Thyroid gland (tissue), 4 donors: ENCODE measurements around the gene DMP1. TPM values are rescaled to one million over a fixed set of nuclear protein-coding genes. Genes with fewer than 3 reads are reported as not detected.
"Not testable (repeated sequence)": the region's sequence is repeated elsewhere in the genome, so short reads cannot be mapped to it uniquely, and the experiment has no call there.

Source experiments
- DNase-seq, 2 donors: peaks; one replicate each; pipeline ENCODE4 v3.0.0-alpha.2; 2019
- H3K27ac ChIP-seq, 3 donors: fragments of 200-600 bp; sonication (generic); 1 replicate in 2 of 3; 2 replicates in 1 of 3; pipeline ENCODE4 v1.5.1; 2016 to 2019; ENCODE audit warnings: mild to moderate bottlenecking in 1 of 3, moderate library complexity in 1 of 3
- H3K27me3 ChIP-seq: fragments of 200-600 bp; sonication (generic); one replicate; pipeline ENCODE4 v1.5.1; 2019
- H3K36me3 ChIP-seq, 2 donors: fragments of 200-600 bp; sonication (generic); one replicate each; pipeline ENCODE4 v1.5.1; 2016 to 2019
- H3K4me1 ChIP-seq, 2 donors: fragments of 200-600 bp; sonication (generic); one replicate each; pipeline ENCODE4 v1.5.1; 2017 to 2019
- H3K4me3 ChIP-seq, 3 donors: fragments of 200-600 bp; sonication (generic); replicated peaks in 1 of 3; 1 replicate in 2 of 3; 2 replicates in 1 of 3; pipeline ENCODE4 v1.5.1; 2016; ENCODE audit warnings: mild to moderate bottlenecking in 1 of 3
- H3K9me3 ChIP-seq: fragments of 200-600 bp; sonication (generic); one replicate; pipeline ENCODE4 v1.5.1; 2017
- POLR2A ChIP-seq, 2 donors: fragments of 450-650 bp; IDR thresholded peaks; one replicate each; pipeline ENCODE4 v1.6.1; 2017; ENCODE audit warnings: antibody characterized with exemption in 2 of 2, mild to moderate bottlenecking in 2 of 2, moderate library complexity in 1 of 2
- WGBS, 2 donors: methylation state at CpG; one replicate each; pipeline ENCODE4 v1.1.5; 2017; 5-methylcytosine and 5-hydroxymethylcytosine counted together
- intact Hi-C: fragments of 100-400 bp; cut with DNase I; formaldehyde crosslinking; loops from one replicate; pipeline ENCODE4 v1.15.1; 2023
- total RNA-seq, 4 donors: library from RNA; depleted of rRNA; stranded (reverse); fragments of >200 nt; gene quantifications; one replicate each; pipeline ENCODE4 v1.2.3, GENCODE V29; 2016
- TF ChIP-seq, protein P1 (sequence below), 6 experiments: fragments of 200-600 bp in 3 of 6; fragments of 450-650 bp in 3 of 6; sonication (generic) in 3 of 6; IDR thresholded peaks; one replicate each; pipeline ENCODE4 v1.5.1; 2016 to 2019; ENCODE audit warnings: antibody characterized with exemption in 6 of 6, mild to moderate bottlenecking in 2 of 6, inconsistent platforms in 1 of 6, moderate library complexity in 1 of 6

Gene DMP1
- total RNA-seq, 4 donors from 2014 or later: not detected

DNA sequence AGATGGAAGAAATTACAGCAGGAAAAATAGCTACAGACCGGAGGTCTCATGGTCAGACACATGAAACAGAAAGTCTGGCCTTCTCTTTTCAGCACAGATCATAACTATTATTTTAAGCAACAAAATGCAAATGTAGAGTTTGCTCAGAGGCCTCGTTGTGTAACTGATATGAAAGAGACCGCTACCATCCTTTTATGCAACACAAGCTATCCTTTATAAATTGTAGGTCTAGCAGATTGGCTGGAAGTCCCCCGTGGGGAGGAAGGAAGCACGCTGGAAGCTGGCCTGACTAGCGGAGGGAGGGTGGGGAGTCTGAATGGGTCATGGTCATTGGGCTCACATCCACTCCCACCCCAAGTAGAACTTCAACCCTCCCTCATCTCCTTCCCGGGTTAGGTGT lies 27.7 kb downstream of the DMP1 start:
- Histone ChIP-seq H3K36me3 (no peaks in the 10 kb centered on the region), H3K27ac (no peak overlapping the region), H3K27me3 (no peaks in the 10 kb centered on the region), H3K4me1 (no peaks in the 10 kb centered on the region), H3K9me3 (no peaks in the 10 kb centered on the region), H3K4me3 (no peak overlapping the region)
- TF ChIP-seq POLR2A (IDR thresholded peaks at IDR 0.05): no peak
- TF ChIP-seq, protein P1, sequence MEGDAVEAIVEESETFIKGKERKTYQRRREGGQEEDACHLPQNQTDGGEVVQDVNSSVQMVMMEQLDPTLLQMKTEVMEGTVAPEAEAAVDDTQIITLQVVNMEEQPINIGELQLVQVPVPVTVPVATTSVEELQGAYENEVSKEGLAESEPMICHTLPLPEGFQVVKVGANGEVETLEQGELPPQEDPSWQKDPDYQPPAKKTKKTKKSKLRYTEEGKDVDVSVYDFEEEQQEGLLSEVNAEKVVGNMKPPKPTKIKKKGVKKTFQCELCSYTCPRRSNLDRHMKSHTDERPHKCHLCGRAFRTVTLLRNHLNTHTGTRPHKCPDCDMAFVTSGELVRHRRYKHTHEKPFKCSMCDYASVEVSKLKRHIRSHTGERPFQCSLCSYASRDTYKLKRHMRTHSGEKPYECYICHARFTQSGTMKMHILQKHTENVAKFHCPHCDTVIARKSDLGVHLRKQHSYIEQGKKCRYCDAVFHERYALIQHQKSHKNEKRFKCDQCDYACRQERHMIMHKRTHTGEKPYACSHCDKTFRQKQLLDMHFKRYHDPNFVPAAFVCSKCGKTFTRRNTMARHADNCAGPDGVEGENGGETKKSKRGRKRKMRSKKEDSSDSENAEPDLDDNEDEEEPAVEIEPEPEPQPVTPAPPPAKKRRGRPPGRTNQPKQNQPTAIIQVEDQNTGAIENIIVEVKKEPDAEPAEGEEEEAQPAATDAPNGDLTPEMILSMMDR (IDR thresholded peaks at IDR 0.05): no peak
- 44 to 67% methylated on average over 7 of the region's 7 CpGs for WGBS, 2 donors
- DNase-seq: no peak
- intact Hi-C loops: loop anchor here (10.0 kb wide), 1 partner anchor 537 kb away; no protein-coding TSS in a partner anchor

DNA sequence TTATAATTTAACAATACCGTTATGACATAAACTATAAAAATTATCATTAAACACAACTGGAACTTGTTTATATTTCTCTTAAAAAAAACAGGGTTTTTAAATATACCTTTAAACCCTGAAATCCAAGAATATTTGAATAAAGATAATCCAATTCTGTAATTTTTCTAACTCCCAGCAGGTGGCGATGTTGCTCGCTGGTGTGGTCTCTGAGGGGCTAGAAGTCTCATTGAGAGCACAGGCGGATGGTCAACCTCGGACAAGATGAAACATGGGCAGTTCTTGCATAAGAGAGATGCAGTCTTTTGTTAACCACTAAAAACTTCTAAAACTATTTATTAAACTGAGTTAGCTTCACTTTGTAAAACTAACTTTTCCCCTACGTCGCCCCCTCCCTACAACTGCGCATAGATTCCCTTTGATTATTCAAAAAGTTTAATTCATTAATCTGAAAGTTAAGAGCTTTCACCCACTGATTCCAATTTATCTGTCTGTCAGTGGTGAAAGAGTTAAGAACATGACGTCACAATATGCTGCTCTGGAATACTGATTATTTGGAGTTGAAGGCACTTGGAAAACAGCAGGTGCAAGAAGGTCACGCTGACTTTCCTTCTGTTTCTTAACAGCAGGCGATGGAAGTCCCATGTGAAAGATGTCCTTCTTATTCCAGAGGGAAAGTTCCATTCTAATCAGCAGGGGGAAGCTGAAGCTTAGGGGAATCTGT lies 29.5 kb downstream of the DMP1 start:
- no peak overlapping the region for H3K27ac ChIP-seq
- 44 to 46% methylated on average over 11 of the region's 11 CpGs for WGBS, 2 donors
- DNase-seq: peak; percentile 9 to 26
- H3K27me3 ChIP-seq: no peaks in the 10 kb centered on the region
- no peaks in the 10 kb centered on the region for H3K9me3 ChIP-seq
- no peaks in the 10 kb centered on the region for H3K4me1 ChIP-seq
- H3K4me3 ChIP-seq: no peak overlapping the region
- TF ChIP-seq, protein P1 (IDR thresholded peaks at IDR 0.05): peak; percentile 35 to 82 (median 54)
- TF ChIP-seq POLR2A (IDR thresholded peaks at IDR 0.05): no peak
- intact Hi-C loops: loop anchor here (5.0 to 10.0 kb wide), 2 partner anchors 163 to 535 kb away; no protein-coding TSS in a partner anchor
- H3K36me3 ChIP-seq: no peaks in the 10 kb centered on the region

GRCh38 chr4:87680271-87680670 lies 30.2 kb downstream of the DMP1 start:
- no peaks in the 10 kb centered on the region for H3K27me3 ChIP-seq
- DNase-seq: no peak
- no peak overlapping the region for H3K4me3 ChIP-seq
- intact Hi-C loops: loop anchor here (5.0 kb wide), 1 partner anchor 162 kb away; no protein-coding TSS in a partner anchor
- TF ChIP-seq, protein P1 (IDR thresholded peaks at IDR 0.05): no peak
- no peak for TF ChIP-seq POLR2A (IDR thresholded peaks at IDR 0.05)
- no peaks in the 10 kb centered on the region for H3K4me1 ChIP-seq
- WGBS, 2 donors: 65 to 68% methylated on average over 5 of the region's 5 CpGs
- no peak overlapping the region for H3K27ac ChIP-seq
- H3K36me3 ChIP-seq: no peaks in the 10 kb centered on the region
- H3K9me3 ChIP-seq: no peaks in the 10 kb centered on the region

DNA sequence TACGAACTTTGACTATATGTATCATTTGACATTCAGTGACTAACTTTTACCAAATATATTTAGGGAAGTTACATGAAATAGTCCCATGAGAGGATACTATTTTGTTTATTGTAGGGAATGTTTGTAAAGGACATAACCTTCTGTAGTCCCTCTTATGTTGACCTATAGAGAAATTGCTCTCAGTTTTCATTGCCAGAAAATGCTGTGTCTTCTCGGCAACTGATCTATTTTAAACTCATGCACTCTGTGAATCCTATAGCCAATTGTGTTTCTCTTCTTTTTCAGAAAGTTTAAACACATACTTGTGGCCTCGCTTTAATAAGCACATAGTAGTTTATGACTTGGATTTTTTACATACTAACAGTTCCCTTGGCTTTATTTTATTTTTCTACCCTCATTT lies 38.2 kb downstream of the DMP1 start:
- H3K4me3 ChIP-seq: no peak overlapping the region
- WGBS, 2 donors: 66 to 74% methylated on average over 3 of the region's 3 CpGs
- no peaks in the 10 kb centered on the region for H3K27me3 ChIP-seq
- H3K36me3 ChIP-seq: no peaks in the 10 kb centered on the region
- H3K27ac ChIP-seq: no peak overlapping the region
- DNase-seq: no peak
- intact Hi-C loops: no loop called here
- no peak for TF ChIP-seq POLR2A (IDR thresholded peaks at IDR 0.05)
- TF ChIP-seq, protein P1 (IDR thresholded peaks at IDR 0.05): no peak
- no peaks in the 10 kb centered on the region for H3K9me3 ChIP-seq
- H3K4me1 ChIP-seq: no peaks in the 10 kb centered on the region

GRCh38 chr4:87690947-87691346 lies 40.9 kb downstream of the DMP1 start:
- DNase-seq, H3K4me1 ChIP-seq, H3K9me3 ChIP-seq, H3K4me3 ChIP-seq, H3K36me3 ChIP-seq, H3K27me3 ChIP-seq, intact Hi-C loops, H3K27ac ChIP-seq: not testable (repeated sequence)
- 84 to 100% methylated on average over 1 of the region's 1 CpG for WGBS, 2 donors

DNA sequence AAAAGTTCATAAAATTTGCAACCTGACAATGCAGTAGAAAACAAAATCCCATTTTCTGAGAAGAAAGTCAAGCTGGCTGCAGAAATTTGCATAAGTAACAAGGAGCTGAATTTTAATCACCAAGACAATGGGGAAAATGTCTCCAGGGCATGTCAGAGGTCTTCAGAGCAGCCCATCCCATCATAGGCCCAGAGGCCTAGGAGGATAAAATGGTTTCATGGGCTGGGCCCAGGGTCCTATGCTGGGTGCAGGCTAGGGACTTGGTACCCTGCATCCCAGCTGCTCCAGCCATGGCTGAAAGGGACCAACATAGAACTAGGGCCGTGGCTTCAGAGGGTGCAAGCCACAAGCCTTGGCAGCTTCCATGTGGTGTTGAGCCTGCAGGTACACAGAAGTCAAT lies 42.0 kb downstream of the DMP1 start:
- H3K27ac ChIP-seq, H3K9me3 ChIP-seq, H3K36me3 ChIP-seq, H3K4me3 ChIP-seq, H3K27me3 ChIP-seq, DNase-seq, intact Hi-C loops, H3K4me1 ChIP-seq: not testable (repeated sequence)
- WGBS, 2 donors: 33% methylated on average over 1 of the region's 1 CpG
